HepG2 (cell line): ENCODE data around the gene FNDC3A. TPM values are rescaled to one million over a fixed set of nuclear protein-coding genes. Genes with fewer than 3 reads are reported as not detected.

ENCODE experiments used
- ATAC-seq: fragments of 200-7000 bp; cut with Tn5 transposase; 3 replicates; pipeline ENCODE4 v1.9.1; 2020; ENCODE audit warnings: mild to moderate bottlenecking, moderate library complexity
- BruUV-seq: library from RNA; stranded (reverse); fragments of 400-500 nt; replicated peaks from 2 replicates; lab custom pipeline; 2021; lab: Mats Ljungman, UMichigan
- CTCF ChIA-PET: fragments of 300-600 bp; formaldehyde crosslinking; extraction: SDS; loops from one replicate; lab custom pipeline; 2021; ENCODE audit warnings: low total read pairs, inconsistent platforms, low intra/inter-chr PET ratio; lab: Yijun Ruan, JAX
- POLR2A ChIA-PET: fragments of 350-600 bp; sonication (Branson Sonifier 250); formaldehyde crosslinking; loops from one replicate; lab custom pipeline; 2020; ENCODE audit warnings: antibody characterized with exemption, inconsistent platforms; lab: Yijun Ruan, JAX
- DNase-seq: peaks from one replicate; pipeline ENCODE4 v3.0.0-alpha.2; 2015; ENCODE audit warnings: low spot score
- FAIRE-seq: peaks from 3 replicates; lab custom pipeline; 2011; peaks lifted over from hg19 to GRCh38; lab: Jason Lieb, UNC
- H2AFZ ChIP-seq: one replicate; pipeline ENCODE4 v1.6.1; 2011; ENCODE audit warnings: low read length, inconsistent platforms
- H3K27ac ChIP-seq: fragments of 300-600 bp; 3 replicates; pipeline ENCODE4 v1.8.0; 2011; ENCODE audit warnings: mixed run types, mild to moderate bottlenecking, mixed read lengths, low read length, inconsistent platforms; ENCODE audit not compliant: insufficient read depth; ENCODE audit errors: extremely low read length
- H3K27me3 ChIP-seq, 2 experiments: fragments of 200-600 bp in 1 of 2; 2 replicates in 1 of 2; 3 replicates in 1 of 2; pipeline versions ENCODE4 v1.6.0 to v1.8.0; 2011; ENCODE audit warnings: low read length in 2 of 2, mild to moderate bottlenecking in 2 of 2, moderate library complexity in 2 of 2, inconsistent platforms in 1 of 2; ENCODE audit not compliant: insufficient read depth in 2 of 2, control insufficient read depth in 1 of 2
- H3K36me3 ChIP-seq, 2 experiments: fragments of 200-600 bp in 1 of 2; replicated peaks in 1 of 2; 2 replicates in 1 of 2; 3 replicates in 1 of 2; pipeline versions ENCODE4 v1.5.1 to v1.8.0; 2011; ENCODE audit warnings: low read length in 2 of 2, inconsistent platforms in 1 of 2; ENCODE audit not compliant: insufficient read depth in 2 of 2, control insufficient read depth in 1 of 2
- H3K4me1 ChIP-seq: 2 replicates; pipeline ENCODE4 v1.5.1; 2012; ENCODE audit warnings: low read length, inconsistent platforms; ENCODE audit not compliant: insufficient read depth
- H3K4me2 ChIP-seq: 2 replicates; pipeline ENCODE4 v1.6.0; 2011; ENCODE audit warnings: low read depth, low read length, inconsistent platforms
- H3K4me3 ChIP-seq, 3 experiments: fragments of 200-600 bp in 1 of 3; sonication (generic), shearing (Covaris generic) in 1 of 3; replicated peaks in 1 of 3; 2 replicates each; pipeline ENCODE4 v1.5.1; 2011 to 2016; ENCODE audit warnings: low read length in 3 of 3, inconsistent platforms in 2 of 3, low read depth in 2 of 3, mild to moderate bottlenecking in 2 of 3, control low read depth in 1 of 3, mixed read lengths in 1 of 3; ENCODE audit not compliant: insufficient read depth in 1 of 3
- H3K79me2 ChIP-seq: one replicate; pipeline ENCODE4 v1.6.1; 2011; ENCODE audit warnings: low read length, inconsistent platforms; ENCODE audit not compliant: insufficient read depth
- H3K9ac ChIP-seq: 2 replicates; pipeline ENCODE4 v1.6.0; 2011; ENCODE audit warnings: mild to moderate bottlenecking, low read depth, low read length, inconsistent platforms; ENCODE audit not compliant: insufficient read depth
- H3K9me3 ChIP-seq: 2 replicates; pipeline ENCODE4 v1.5.1; 2012; ENCODE audit warnings: mild to moderate bottlenecking, low read length
- H4K20me1 ChIP-seq: 2 replicates; pipeline ENCODE4 v1.6.0; 2011; ENCODE audit warnings: inconsistent platforms, mild to moderate bottlenecking, low read length, moderate library complexity; ENCODE audit not compliant: insufficient read depth
- AHR ChIP-seq: IDR thresholded peaks from 2 replicates; pipeline ENCODE4 v1.6.1; 2018; ENCODE audit warnings: missing genetic modification reagents, missing compliant biosample characterization
- ATF1 ChIP-seq: IDR thresholded peaks from 2 replicates; pipeline ENCODE4 v1.6.1; 2016; ENCODE audit warnings: mild to moderate bottlenecking, control low read depth
- HDAC6 ChIP-seq: fragments of 200-600 bp; sonication (generic); IDR thresholded peaks from 2 replicates; pipeline ENCODE4 v1.7.0; 2017; ENCODE audit warnings: mild to moderate bottlenecking, antibody characterized with exemption, low read length, low read depth
- HMG20A ChIP-seq: IDR thresholded peaks from 2 replicates; pipeline ENCODE4 v1.6.1; 2016; ENCODE audit warnings: borderline replicate concordance
- HOXA7 ChIP-seq: sonication (generic); formaldehyde crosslinking; IDR thresholded peaks from 2 replicates; pipeline ENCODE4 v1.8.1; 2022; ENCODE audit warnings: mild to moderate bottlenecking, missing genetic modification reagents, moderate library complexity
- KLF12 ChIP-seq: sonication (generic); formaldehyde crosslinking; IDR thresholded peaks from 2 replicates; pipeline ENCODE4 v1.4.0; 2020; ENCODE audit warnings: missing genetic modification reagents, borderline replicate concordance
- NFE2 ChIP-seq: sonication (generic); formaldehyde crosslinking; IDR thresholded peaks from 2 replicates; pipeline ENCODE4 v1.4.0; 2020; ENCODE audit warnings: missing genetic modification reagents
- RFX5 ChIP-seq: IDR thresholded peaks from 2 replicates; pipeline ENCODE4 v1.6.1; 2011; ENCODE audit warnings: low read depth, low read length, improper control_type of control experiment
- SRF ChIP-seq: IDR thresholded peaks from 2 replicates; pipeline ENCODE4 v1.6.1; 2011; ENCODE audit warnings: mild to moderate bottlenecking, low read depth, low read length, moderate library complexity
- TAF1 ChIP-seq: sonication (generic); formaldehyde crosslinking; IDR thresholded peaks from 2 replicates; pipeline ENCODE4 v1.4.0; 2020; ENCODE audit warnings: missing genetic modification reagents
- ZEB1 ChIP-seq: IDR thresholded peaks from 2 replicates; pipeline ENCODE4 v1.6.1; 2012; ENCODE audit warnings: mild to moderate bottlenecking, low read depth, inconsistent platforms; ENCODE audit not compliant: insufficient replicate concordance
- ZFP36L2 ChIP-seq: sonication (generic); formaldehyde crosslinking; IDR thresholded peaks from 2 replicates; pipeline ENCODE4 v1.4.0; 2020; ENCODE audit warnings: missing genetic modification reagents
- ZNF451 ChIP-seq: sonication (generic); formaldehyde crosslinking; IDR thresholded peaks from 2 replicates; pipeline ENCODE4 v1.5.0; 2020; ENCODE audit warnings: mild to moderate bottlenecking, missing genetic modification reagents
- ZNF883 ChIP-seq: sonication (generic); formaldehyde crosslinking; IDR thresholded peaks from 2 replicates; pipeline ENCODE4 v1.5.1; 2020; ENCODE audit warnings: mild to moderate bottlenecking, missing genetic modification reagents; ENCODE audit errors: not compliant biosample characterization
- WGBS: methylation state at CpG from one replicate; pipeline ENCODE4 v1.1.6; 2017; ENCODE audit warnings: low lambda C conversion rate; 5-methylcytosine and 5-hydroxymethylcytosine counted together
- in situ Hi-C: cut with HindIII; loops from 2 replicates; pipeline ENCODE4 v1.10.0; 2017; ENCODE audit warnings: low pct_unique_long_range_greater_than_20kb; ENCODE audit not compliant: extremely low pct_ligation_motif_present
- intact Hi-C: fragments of 100-400 bp; cut with micrococcal nuclease; formaldehyde crosslinking; loops from one replicate; pipeline ENCODE4 v1.10.0; 2022; ENCODE audit not compliant: unreplicated experiment
- polyA plus RNA-seq, 8 experiments: library from polyadenylated mRNA; depleted of rRNA in 3 of 8; stranded (reverse) in 7 of 8; unstranded in 1 of 8; fragments of >200 nt; fragmentation: Illumina TruSeq in 4 of 8; extraction: Trizol in 4 of 8; gene quantifications; 2 replicates each; pipeline versions ENCODE4 v1.2.1 to v1.2.3, GENCODE V29; 2011 to 2016; ENCODE audit warnings: low read depth in 4 of 8, missing spikeins in 1 of 8, mixed read lengths in 1 of 8; ENCODE audit not compliant: insufficient read depth in 1 of 8
- total RNA-seq, 5 experiments: library from RNA; depleted of rRNA; stranded (reverse); fragments of >200 nt; fragmentation: Illumina TruSeq; extraction: Trizol; gene quantifications; 2 replicates each; pipeline ENCODE4 v1.2.3, GENCODE V29; 2016; ENCODE audit warnings: low read depth in 1 of 5
- TF ChIP-seq, protein P1 (sequence below): sonication (generic); formaldehyde crosslinking; IDR thresholded peaks from 2 replicates; pipeline ENCODE4 v1.8.0; 2022; ENCODE audit warnings: mild to moderate bottlenecking, missing genetic modification reagents, moderate library complexity
- TF ChIP-seq, protein P2 (sequence below): sonication (generic); formaldehyde crosslinking; IDR thresholded peaks from 2 replicates; pipeline ENCODE4 v1.5.1; 2020; ENCODE audit warnings: mild to moderate bottlenecking, missing genetic modification reagents

The FNDC3A gene
- total and polyA plus RNA-seq, 2 of the 13 experiments (the other 11 are each of a cell fraction or from before 2014, with no cell fraction given), result 36.7 to 39.3 TPM

DNA sequence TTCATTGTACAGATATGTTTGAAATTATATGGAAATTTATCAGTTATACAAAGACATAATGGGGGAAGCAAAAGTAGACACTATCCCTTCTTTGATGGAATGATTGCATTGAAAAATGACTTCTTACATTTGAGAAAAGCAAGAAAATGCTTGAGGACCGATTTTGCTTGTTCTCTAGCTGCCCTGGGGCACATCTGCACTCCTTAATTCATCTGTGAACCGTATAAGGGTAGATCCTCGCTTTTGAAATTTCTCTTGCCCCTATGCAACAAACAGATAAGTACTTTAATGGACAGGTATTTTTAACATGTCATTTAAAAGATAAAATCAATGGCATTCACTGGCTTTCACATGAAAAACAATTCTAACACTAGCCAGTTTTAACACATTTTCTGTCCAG is 230.9 kb downstream of the FNDC3A start:
- ATAC-seq, result no peak
- in situ Hi-C loops (no loop called here), intact Hi-C loops (no loop called here)
- ChIA-PET CTCF (no interaction called here), POLR2A (no interaction called here)
- no peak overlapping the region for H3K4me2 ChIP-seq
- no peaks in the 10 kb centered on the region for H3K9me3 ChIP-seq
- H4K20me1 ChIP-seq, result no peaks in the 10 kb centered on the region
- no peaks in the 10 kb centered on the region for H3K4me1 ChIP-seq
- FAIRE-seq, result no peak
- WGBS, result 90% methylated on average over 3 of the region's 3 CpGs
- H3K4me3 ChIP-seq, result no peak overlapping the region
- no peaks in the 10 kb centered on the region for H3K79me2 ChIP-seq
- BruUV-seq, result no TSS peak
- TF ChIP-seq ZNF883 (CRISPR knock-in tag) (no peak), SRF (no peak), ZNF451 (CRISPR knock-in tag) (no peak), HDAC6 (no peak), NFE2 (no peak), HOXA7 (CRISPR knock-in tag) (no peak), ZFP36L2 (CRISPR knock-in tag) (no peak), ZEB1 (no peak), ATF1 (CRISPR knock-in tag) (no peak), RFX5 (no peak), AHR (CRISPR knock-in tag) (no peak), TAF1 (no peak), HMG20A (CRISPR knock-in tag) (no peak), KLF12 (CRISPR knock-in tag) (no peak)
- TF ChIP-seq, protein P1, sequence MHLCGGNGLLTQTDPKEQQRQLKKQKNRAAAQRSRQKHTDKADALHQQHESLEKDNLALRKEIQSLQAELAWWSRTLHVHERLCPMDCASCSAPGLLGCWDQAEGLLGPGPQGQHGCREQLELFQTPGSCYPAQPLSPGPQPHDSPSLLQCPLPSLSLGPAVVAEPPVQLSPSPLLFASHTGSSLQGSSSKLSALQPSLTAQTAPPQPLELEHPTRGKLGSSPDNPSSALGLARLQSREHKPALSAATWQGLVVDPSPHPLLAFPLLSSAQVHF, result no peak
- TF ChIP-seq, protein P2, sequence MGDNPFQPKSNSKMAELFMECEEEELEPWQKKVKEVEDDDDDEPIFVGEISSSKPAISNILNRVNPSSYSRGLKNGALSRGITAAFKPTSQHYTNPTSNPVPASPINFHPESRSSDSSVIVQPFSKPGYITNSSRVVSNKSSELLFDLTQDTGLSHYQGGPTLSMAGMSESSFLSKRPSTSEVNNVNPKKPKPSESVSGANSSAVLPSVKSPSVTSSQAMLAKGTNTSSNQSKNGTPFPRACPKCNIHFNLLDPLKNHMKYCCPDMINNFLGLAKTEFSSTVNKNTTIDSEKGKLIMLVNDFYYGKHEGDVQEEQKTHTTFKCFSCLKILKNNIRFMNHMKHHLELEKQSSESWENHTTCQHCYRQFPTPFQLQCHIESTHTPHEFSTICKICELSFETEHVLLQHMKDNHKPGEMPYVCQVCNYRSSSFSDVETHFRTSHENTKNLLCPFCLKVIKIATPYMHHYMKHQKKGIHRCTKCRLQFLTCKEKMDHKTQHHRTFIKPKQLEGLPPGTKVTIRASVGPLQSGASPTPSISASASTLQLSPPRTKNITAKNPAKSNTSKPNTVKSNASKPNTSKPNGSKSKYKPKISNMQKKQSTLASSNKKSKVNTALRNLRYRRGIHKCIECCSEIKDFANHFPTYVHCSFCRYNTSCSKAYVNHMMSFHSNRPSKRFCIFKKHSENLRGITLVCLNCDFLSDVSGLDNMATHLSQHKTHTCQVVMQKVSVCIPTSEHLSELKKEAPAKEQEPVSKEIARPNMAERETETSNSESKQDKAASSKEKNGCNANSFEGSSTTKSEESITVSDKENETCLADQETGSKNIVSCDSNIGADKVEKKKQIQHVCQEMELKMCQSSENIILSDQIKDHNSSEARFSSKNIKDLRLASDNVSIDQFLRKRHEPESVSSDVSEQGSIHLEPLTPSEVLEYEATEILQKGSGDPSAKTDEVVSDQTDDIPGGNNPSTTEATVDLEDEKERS (CRISPR knock-in tag), result no peak
- DNase-seq, result no peak
- H3K27me3 ChIP-seq, result no peaks in the 10 kb centered on the region
- H3K9ac ChIP-seq, result no peak overlapping the region
- H3K27ac ChIP-seq, result no peak overlapping the region
- no peak overlapping the region for H2AFZ ChIP-seq
- H3K36me3 ChIP-seq, result peaks cover 11 to 55% of the 10 kb centered on the region in 2 experiments
